ENCODE data around the gene SBF2. TPM values are rescaled to one million over a fixed set of nuclear protein-coding genes. Genes with fewer than 3 reads are reported as not detected.
A peak's percentile ranks its signal among the peaks of the same experiment; 100 is the strongest.

Gene SBF2
- total and polyA plus RNA-seq, 2 donors (not counting 1 experiment from before 2014, with no cell fraction given): 5.6 to 17.7 TPM

GRCh38 chr11:9757809-9758636 is 536.0 kb downstream of the SBF2 start:
- H3K4me3 Mint-ChIP-seq: peak overlapping the region; percentile 91
- H3K27me3 Mint-ChIP-seq: no peaks in the 10 kb centered on the region
- Histone ChIP-seq H3K4me3 (ENCODE audit: control extremely low read depth in 1 of 5, extremely low read depth in 1 of 5, insufficient read depth in 1 of 5, low read depth in 2 of 5, low read length in 4 of 5) (peak overlapping the region; percentile 76 to 94 (median 79)), H3K9me3 (ENCODE audit: control extremely low read depth in 1 of 3, control insufficient read depth in 2 of 3, insufficient read depth in 1 of 3, low read length in 2 of 3) (no peaks in the 10 kb centered on the region), H3K4me2 (replicated peaks; ENCODE audit: low read depth, low read length, poor library complexity, severe bottlenecking) (peak overlapping the region; percentile 94), H3K9ac (ENCODE audit: low read length) (peak overlapping the region; percentile 89), H3K79me2 (ENCODE audit: control insufficient read depth, insufficient read depth, low read length) (peaks cover 46% of the 10 kb centered on the region), H3K4me1 (ENCODE audit: control insufficient read depth in 2 of 2, insufficient read depth in 2 of 2, low read length in 2 of 2) (peaks cover 55 to 60% of the 10 kb centered on the region in 2 donors), H3K27ac (ENCODE audit: low read length in 2 of 2) (peak overlapping the region; percentile 88 to 89), H3K27me3 (replicated peaks in 1 of 4; ENCODE audit: control extremely low read depth in 1 of 4, control insufficient read depth in 3 of 4, insufficient read depth in 4 of 4, low read length in 3 of 4) (no peaks in the 10 kb centered on the region), H4K20me1 (ENCODE audit: control insufficient read depth, insufficient read depth, low read length, poor library complexity, severe bottlenecking) (no peaks in the 10 kb centered on the region), H3K36me3 (replicated peaks in 1 of 2; ENCODE audit: control extremely low read depth in 1 of 2, control insufficient read depth in 1 of 2, extremely low read depth in 1 of 2, insufficient read depth in 2 of 2, low read length in 1 of 2) (no peaks in the 10 kb centered on the region), H2AFZ (ENCODE audit: insufficient read depth, low read depth, low read length, poor library complexity, severe bottlenecking) (peak overlapping the region; percentile 95)
- H3K9me3 Mint-ChIP-seq (ENCODE audit: insufficient read depth): no peaks in the 10 kb centered on the region
- POLR2A ChIA-PET: interaction anchor here (0.6 to 2.3 kb wide), 7 partner anchors 93 to 553 kb away, joined by 3 to 10 read pairs (median 3); partner anchors contain the start of genes ADM and ZNF143
- under 1% methylated on average over 59 of the region's 64 CpGs for WGBS (ENCODE audit: insufficient coverage)
- TF ChIP-seq EZH2 (IDR thresholded peaks at IDR 0.05; ENCODE audit: borderline replicate concordance, insufficient read depth, low read depth, low read length, poor library complexity, severe bottlenecking) (no peak), CTCF (IDR thresholded peaks at IDR 0.05) (peak; percentile 85)
- peak overlapping the region; percentile 97 for H3K27ac Mint-ChIP-seq
- ATAC-seq (ENCODE audit: low read depth) (peak; percentile 59), DNase-seq (peak; percentile 96)
- CTCF ChIA-PET: interaction anchor here (1.0 to 3.8 kb wide), 23 partner anchors 8 to 567 kb away, joined by 3 to 56 read pairs (median 11); partner anchors contain the start of genes ADM and WEE1
- H3K4me1 Mint-ChIP-seq: peaks cover 79% of the 10 kb centered on the region
- intact Hi-C loops (cut with micrococcal nuclease): loop anchor here (1.0 to 10.0 kb wide), 7 partner anchors 215 to 1097 kb away; partner anchors contain the start of genes TMEM41B and ZBED5

Measured in B cell (primary cell).